Thoracic aorta (tissue), 2 donors: ENCODE measurements around the gene GEMIN4. TPM values are rescaled to one million over a fixed set of nuclear protein-coding genes. Genes with fewer than 3 reads are reported as not detected.

Experiments used
- ATAC-seq: fragments of 150-250 bp; one replicate; pipeline ENCODE4 v1.8.0; 2017; ENCODE audit warnings: low read depth; ENCODE audit not compliant: insufficient number of reproducible peaks, low FRiP score
- DNase-seq: peaks from one replicate; pipeline ENCODE4 v3.0.0-alpha.2; 2020; ENCODE audit warnings: low spot score
- H3K27ac ChIP-seq, 2 donors: fragments of 200-600 bp; sonication (generic); 1 replicate in 1 of 2; 2 replicates in 1 of 2; pipeline ENCODE4 v1.5.1; 2016; ENCODE audit warnings: mild to moderate bottlenecking in 2 of 2, moderate library complexity in 2 of 2
- H3K27me3 ChIP-seq: fragments of 200-600 bp; sonication (generic); replicated peaks from 2 replicates; pipeline ENCODE4 v1.6.0; 2016; ENCODE audit warnings: mild to moderate bottlenecking; ENCODE audit not compliant: insufficient read depth
- H3K36me3 ChIP-seq: fragments of 200-600 bp; sonication (generic); one replicate; pipeline ENCODE4 v1.5.1; 2016
- H3K4me1 ChIP-seq, 2 donors: fragments of 200-600 bp; sonication (generic); 1 replicate in 1 of 2; 2 replicates in 1 of 2; pipeline versions ENCODE4 v1.5.1 to v1.6.0; 2016; ENCODE audit warnings: low read depth in 2 of 2, mild to moderate bottlenecking in 1 of 2; ENCODE audit not compliant: control insufficient read depth in 1 of 2
- H3K4me3 ChIP-seq: fragments of 200-600 bp; sonication (generic); 2 replicates; pipeline ENCODE4 v1.5.1; 2016; ENCODE audit warnings: mild to moderate bottlenecking
- H3K9me3 ChIP-seq: fragments of 200-600 bp; sonication (generic); 2 replicates; pipeline ENCODE4 v1.5.1; 2016
- total RNA-seq, 2 donors: library from RNA; depleted of rRNA; stranded (reverse); fragments of >200 nt; gene quantifications; one replicate each; pipeline versions ENCODE4 v1.1.0 to v1.2.3, GENCODE V29; 2016
- TF ChIP-seq, protein P1 (sequence below): fragments of 200-600 bp; sonication (generic); IDR thresholded peaks from one replicate; pipeline ENCODE4 v1.5.1; 2019; ENCODE audit warnings: antibody characterized with exemption

Gene GEMIN4
- 10 to 100 TPM; 15.4 to 19.6 TPM for total RNA-seq

DNA sequence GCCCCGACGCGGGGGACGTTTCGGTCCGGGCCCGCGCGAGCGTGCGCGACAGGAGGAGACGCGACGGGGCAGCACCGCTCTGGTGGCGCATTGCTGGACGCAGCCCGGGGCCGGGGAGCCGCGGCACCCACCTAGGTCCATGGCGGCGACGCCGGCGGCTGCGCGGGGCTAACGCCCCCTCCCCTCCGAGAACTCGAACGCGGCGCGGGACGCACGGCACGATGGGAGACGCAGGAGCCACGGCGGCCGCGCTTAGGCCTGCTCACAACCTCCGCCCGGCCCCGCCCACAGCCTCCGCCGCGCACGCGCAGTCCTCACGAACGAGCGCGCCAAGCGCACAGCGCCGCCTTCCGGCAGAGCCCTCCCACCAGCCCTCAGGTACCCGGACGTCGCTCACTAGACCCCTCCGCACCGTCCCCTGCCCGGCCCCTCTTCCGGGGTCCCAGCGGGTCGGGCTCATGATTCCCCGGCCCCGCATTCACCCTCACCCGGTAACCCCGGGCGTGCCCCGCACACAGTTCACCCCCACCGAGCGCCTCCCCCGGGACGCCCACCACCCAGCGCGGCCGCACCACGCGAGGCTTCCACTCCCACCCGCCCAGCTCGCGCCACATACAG lies at the start of gene GEMIN4:
GEMIN4 (minus strand) TSS at position 263 of the 618 bp plus-strand sequence; CDS start at position 141, 122 bp downstream.
- TF ChIP-seq, protein P1, sequence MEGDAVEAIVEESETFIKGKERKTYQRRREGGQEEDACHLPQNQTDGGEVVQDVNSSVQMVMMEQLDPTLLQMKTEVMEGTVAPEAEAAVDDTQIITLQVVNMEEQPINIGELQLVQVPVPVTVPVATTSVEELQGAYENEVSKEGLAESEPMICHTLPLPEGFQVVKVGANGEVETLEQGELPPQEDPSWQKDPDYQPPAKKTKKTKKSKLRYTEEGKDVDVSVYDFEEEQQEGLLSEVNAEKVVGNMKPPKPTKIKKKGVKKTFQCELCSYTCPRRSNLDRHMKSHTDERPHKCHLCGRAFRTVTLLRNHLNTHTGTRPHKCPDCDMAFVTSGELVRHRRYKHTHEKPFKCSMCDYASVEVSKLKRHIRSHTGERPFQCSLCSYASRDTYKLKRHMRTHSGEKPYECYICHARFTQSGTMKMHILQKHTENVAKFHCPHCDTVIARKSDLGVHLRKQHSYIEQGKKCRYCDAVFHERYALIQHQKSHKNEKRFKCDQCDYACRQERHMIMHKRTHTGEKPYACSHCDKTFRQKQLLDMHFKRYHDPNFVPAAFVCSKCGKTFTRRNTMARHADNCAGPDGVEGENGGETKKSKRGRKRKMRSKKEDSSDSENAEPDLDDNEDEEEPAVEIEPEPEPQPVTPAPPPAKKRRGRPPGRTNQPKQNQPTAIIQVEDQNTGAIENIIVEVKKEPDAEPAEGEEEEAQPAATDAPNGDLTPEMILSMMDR = peak; percentile 87
- DNase-seq = peak; percentile 70
- Histone ChIP-seq H3K9me3 (no peaks in the 10 kb centered on the region), H3K4me3 (peak within 1 kb of the TSS; percentile 79), H3K27me3 (no peaks in the 10 kb centered on the region), H3K27ac (peak within 1 kb of the TSS; percentile 90 to 93), H3K36me3 (peaks cover 4% of the 10 kb centered on the region), H3K4me1 (peaks cover 10 to 32% of the 10 kb centered on the region in 2 donors)
- peak; percentile 87 for ATAC-seq

- no peaks in the 10 kb centered on the region for H3K4me1 ChIP-seq
- H3K27me3 ChIP-seq = no peaks in the 10 kb centered on the region
- DNase-seq (no peak), ATAC-seq (no peak)
- H3K27ac ChIP-seq = no peak overlapping the region
- TF ChIP-seq, protein P1 = no peak
- no peaks in the 10 kb centered on the region for H3K36me3 ChIP-seq
- H3K4me3 ChIP-seq = no peak overlapping the region
- H3K9me3 ChIP-seq = no peaks in the 10 kb centered on the region
Observed at GRCh38 chr17:801660-802059, 49.6 kb upstream of the GEMIN4 start.

- ATAC-seq = no peak
- no peak overlapping the region for H3K27ac ChIP-seq
- H3K9me3 ChIP-seq = no peaks in the 10 kb centered on the region
- H3K36me3 ChIP-seq = no peaks in the 10 kb centered on the region
- no peak overlapping the region for H3K4me3 ChIP-seq
- TF ChIP-seq, protein P1 = no peak
- H3K27me3 ChIP-seq = no peaks in the 10 kb centered on the region
- no peak for DNase-seq
- H3K4me1 ChIP-seq = no peaks in the 10 kb centered on the region
Observed at GRCh38 chr17:800446-801242, 48.6 kb upstream of the GEMIN4 start.

GRCh38 chr17:799261-799660 lies 47.2 kb upstream of the GEMIN4 start:
- no peak for ATAC-seq
- H3K27me3 ChIP-seq = no peaks in the 10 kb centered on the region
- TF ChIP-seq, protein P1 = no peak
- H3K4me1 ChIP-seq = peaks cover 0 to 3% of the 10 kb centered on the region in 2 donors
- H3K4me3 ChIP-seq = no peak overlapping the region
- H3K36me3 ChIP-seq = no peaks in the 10 kb centered on the region
- no peak for DNase-seq
- no peaks in the 10 kb centered on the region for H3K9me3 ChIP-seq
- no peak overlapping the region for H3K27ac ChIP-seq

DNA sequence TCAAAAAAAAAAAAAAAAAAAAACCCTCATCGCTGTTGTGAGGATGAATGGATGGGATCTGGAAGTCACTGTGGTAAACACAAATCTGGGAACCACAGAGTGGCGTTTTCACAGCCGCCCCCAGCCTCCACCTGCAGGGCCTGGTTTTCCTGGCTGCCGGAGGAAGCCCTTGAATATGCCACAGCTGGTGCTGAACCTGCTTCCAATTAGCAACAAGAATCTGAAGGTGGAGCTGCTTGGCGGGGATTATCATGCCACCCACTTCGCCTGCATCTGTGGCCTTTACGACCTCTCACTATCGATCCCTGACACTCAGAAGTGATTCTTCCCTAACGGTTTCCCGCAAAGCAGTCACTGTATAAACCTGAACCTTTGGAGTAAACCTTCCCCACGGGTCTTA lies 46.2 kb upstream of the GEMIN4 start:
- Histone ChIP-seq H3K36me3 (no peaks in the 10 kb centered on the region), H3K27me3 (no peaks in the 10 kb centered on the region), H3K4me1 (peaks cover 0 to 4% of the 10 kb centered on the region in 2 donors), H3K27ac (no peak overlapping the region), H3K4me3 (no peak overlapping the region), H3K9me3 (no peaks in the 10 kb centered on the region)
- ATAC-seq = no peak
- TF ChIP-seq, protein P1 = no peak
- DNase-seq = no peak
